SH-SY5Y (cell line): ENCODE data around the gene SETD4.

Experiments used
- GATA2 ChIP-seq: IDR thresholded peaks from 2 replicates; pipeline ENCODE4 v1.6.1; 2011; ENCODE audit warnings: mild to moderate bottlenecking, low read depth, low read length
- GATA3 ChIP-seq: IDR thresholded peaks from 2 replicates; pipeline ENCODE4 v1.6.1; 2011; ENCODE audit warnings: low read depth, mild to moderate bottlenecking, low read length, moderate library complexity

DNA sequence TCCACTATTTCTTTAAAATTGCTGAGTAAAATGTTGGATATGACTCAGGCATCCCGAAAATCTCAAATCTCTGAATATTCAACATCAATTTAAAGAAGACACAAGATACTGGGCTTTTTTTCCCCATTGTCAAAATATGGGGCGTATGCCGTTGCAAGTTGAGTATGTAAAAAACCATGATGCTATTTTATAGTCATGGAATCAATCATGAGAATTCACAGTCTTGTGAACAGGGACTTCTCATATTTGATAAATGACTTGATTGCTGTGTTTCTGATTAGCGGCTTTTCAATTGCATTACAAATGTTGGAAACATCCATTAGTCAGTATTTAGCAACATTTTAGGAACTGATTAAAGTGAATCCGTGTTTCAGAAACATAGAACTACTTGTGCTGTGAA lies 45.3 kb downstream of the SETD4 start:
- TF ChIP-seq GATA2, result no peak
- TF ChIP-seq GATA3, result no peak
